Osteocyte (in vitro differentiated cells): ENCODE measurements around the gene ZNF839. TPM values are rescaled to one million over a fixed set of nuclear protein-coding genes. Genes with fewer than 3 reads are reported as not detected.
A peak's percentile ranks its signal among the peaks of the same experiment; 100 is the strongest.

Experiments used
- DNase-seq: peaks from one replicate; pipeline ENCODE4 v3.0.0; 2021; ENCODE audit warnings: mixed read lengths; ENCODE audit not compliant: unreplicated experiment; ENCODE audit errors: extremely low spot score
- H3K27ac Mint-ChIP-seq: one replicate; pipeline ENCODE4 v1.8.0; 2021; ENCODE audit warnings: mild to moderate bottlenecking, mixed read lengths; ENCODE audit not compliant: unreplicated experiment
- H3K27me3 Mint-ChIP-seq: one replicate; pipeline ENCODE4 v1.8.0; 2021; ENCODE audit warnings: mixed read lengths; ENCODE audit not compliant: unreplicated experiment
- H3K36me3 Mint-ChIP-seq: one replicate; pipeline ENCODE4 v1.8.0; 2021; ENCODE audit warnings: mixed read lengths; ENCODE audit not compliant: unreplicated experiment
- H3K4me1 Mint-ChIP-seq: one replicate; pipeline ENCODE4 v1.8.0; 2021; ENCODE audit warnings: mixed read lengths; ENCODE audit not compliant: unreplicated experiment
- H3K4me3 Mint-ChIP-seq: one replicate; pipeline ENCODE4 v1.8.0; 2021; ENCODE audit warnings: mild to moderate bottlenecking, moderate library complexity, mixed read lengths; ENCODE audit not compliant: unreplicated experiment
- H3K9me3 Mint-ChIP-seq: one replicate; pipeline ENCODE4 v1.8.0; 2021; ENCODE audit warnings: mixed read lengths; ENCODE audit not compliant: unreplicated experiment
- CTCF ChIP-seq: fragments of 200-600 bp; sonication (generic); IDR thresholded peaks from 2 replicates; pipeline ENCODE4 v1.5.0; 2021; ENCODE audit warnings: antibody characterized with exemption, mild to moderate bottlenecking, moderate library complexity
- long read RNA-seq: library from polyadenylated mRNA; unstranded; transcript quantifications from one replicate; pipeline ENCODE4 v2.0.0, GENCODE V29; 2021
- total RNA-seq: library from RNA; stranded (reverse); gene quantifications from 2 replicates; pipeline ENCODE4 v1.2.1, GENCODE V29; 2021

ZNF839 gene
- 9.3 and 10.1 TPM in 2 replicates for total RNA-seq
- long read RNA-seq, partial matches to known transcripts: 3 of 6 reads
- long read RNA-seq, other reads (novel, unspliced or antisense): 3 of 6 reads

DNA sequence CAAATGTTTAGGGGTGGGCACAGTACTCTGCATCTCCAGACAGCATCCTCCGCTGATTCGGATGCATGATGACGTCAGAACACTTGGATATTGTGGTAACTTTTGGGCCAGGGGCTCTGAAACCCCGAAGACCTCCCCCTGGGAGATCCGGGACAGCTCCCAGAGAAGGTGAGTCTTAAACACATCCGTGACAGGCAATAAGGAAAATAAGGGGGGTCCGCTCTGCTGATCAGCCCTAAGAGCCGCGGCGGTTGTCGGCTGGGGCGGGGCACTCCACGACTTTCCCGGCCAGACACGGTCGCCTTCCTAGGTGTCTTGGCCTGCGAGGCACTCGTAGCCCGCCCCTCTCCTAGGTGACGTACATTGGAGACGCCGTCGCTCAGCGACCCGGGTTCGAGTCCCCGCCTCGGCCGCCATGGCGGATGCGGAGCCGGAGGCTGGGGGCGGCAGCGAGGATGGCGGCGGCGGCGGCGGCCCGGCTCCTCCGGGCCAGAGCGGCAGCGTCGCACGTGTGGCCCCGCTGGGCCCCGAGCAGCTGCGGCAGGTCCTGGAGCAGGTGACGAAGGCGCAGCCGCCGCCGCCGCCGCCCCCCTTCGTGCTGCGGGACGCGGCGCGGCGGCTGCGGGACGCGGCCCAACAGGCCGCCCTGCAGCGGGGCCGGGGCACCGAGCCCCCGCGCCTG is at the start of gene ZNF839:
Gene ZNF839 (plus strand): TSS at position 396 of the 682 bp plus-strand sequence. CDS start 20 bp downstream, at position 416.
- no peak for TF ChIP-seq CTCF
- H3K4me3 Mint-ChIP-seq: peak within 1 kb of the TSS; percentile 89
- H3K4me1 Mint-ChIP-seq: peaks cover 48% of the 10 kb centered on the region
- DNase-seq: peak; percentile 97
- no peaks in the 10 kb centered on the region for H3K9me3 Mint-ChIP-seq
- H3K27me3 Mint-ChIP-seq: no peaks in the 10 kb centered on the region
- H3K36me3 Mint-ChIP-seq: no peaks in the 10 kb centered on the region
- peak within 1 kb of the TSS; percentile 98 for H3K27ac Mint-ChIP-seq

DNA sequence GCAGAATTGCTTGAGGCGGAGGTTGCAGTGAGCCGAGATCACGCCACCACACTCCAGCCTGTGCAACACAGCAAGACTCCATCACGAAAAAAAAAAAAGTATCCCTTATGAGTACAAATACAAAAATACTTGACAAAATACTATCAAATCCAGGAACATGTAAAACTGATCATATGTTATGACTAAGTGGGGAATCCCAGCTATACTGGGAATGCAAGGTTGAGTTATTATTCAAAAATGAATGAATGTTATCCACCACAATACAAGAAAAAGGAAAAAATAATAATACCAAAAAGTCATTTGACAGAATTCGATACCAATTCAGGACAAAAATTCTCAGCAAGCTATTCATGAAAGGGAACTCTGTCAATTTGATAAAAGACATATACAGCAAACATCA is 47.2 kb upstream of the ZNF839 start:
- H3K27ac Mint-ChIP-seq: peak overlapping the region; percentile 42
- H3K36me3 Mint-ChIP-seq: peaks cover 4% of the 10 kb centered on the region
- H3K9me3 Mint-ChIP-seq: no peaks in the 10 kb centered on the region
- no peaks in the 10 kb centered on the region for H3K27me3 Mint-ChIP-seq
- no peak overlapping the region for H3K4me3 Mint-ChIP-seq
- H3K4me1 Mint-ChIP-seq: peaks cover 6% of the 10 kb centered on the region
- TF ChIP-seq CTCF: no peak
- DNase-seq: no peak

GRCh38 chr14:102275866-102276265 is 43.7 kb upstream of the ZNF839 start:
- peaks cover 2% of the 10 kb centered on the region for H3K36me3 Mint-ChIP-seq
- no peak overlapping the region for H3K27ac Mint-ChIP-seq
- peaks cover 40% of the 10 kb centered on the region for H3K4me1 Mint-ChIP-seq
- no peaks in the 10 kb centered on the region for H3K9me3 Mint-ChIP-seq
- H3K27me3 Mint-ChIP-seq: no peaks in the 10 kb centered on the region
- TF ChIP-seq CTCF: no peak
- H3K4me3 Mint-ChIP-seq: no peak overlapping the region
- DNase-seq: no peak

DNA sequence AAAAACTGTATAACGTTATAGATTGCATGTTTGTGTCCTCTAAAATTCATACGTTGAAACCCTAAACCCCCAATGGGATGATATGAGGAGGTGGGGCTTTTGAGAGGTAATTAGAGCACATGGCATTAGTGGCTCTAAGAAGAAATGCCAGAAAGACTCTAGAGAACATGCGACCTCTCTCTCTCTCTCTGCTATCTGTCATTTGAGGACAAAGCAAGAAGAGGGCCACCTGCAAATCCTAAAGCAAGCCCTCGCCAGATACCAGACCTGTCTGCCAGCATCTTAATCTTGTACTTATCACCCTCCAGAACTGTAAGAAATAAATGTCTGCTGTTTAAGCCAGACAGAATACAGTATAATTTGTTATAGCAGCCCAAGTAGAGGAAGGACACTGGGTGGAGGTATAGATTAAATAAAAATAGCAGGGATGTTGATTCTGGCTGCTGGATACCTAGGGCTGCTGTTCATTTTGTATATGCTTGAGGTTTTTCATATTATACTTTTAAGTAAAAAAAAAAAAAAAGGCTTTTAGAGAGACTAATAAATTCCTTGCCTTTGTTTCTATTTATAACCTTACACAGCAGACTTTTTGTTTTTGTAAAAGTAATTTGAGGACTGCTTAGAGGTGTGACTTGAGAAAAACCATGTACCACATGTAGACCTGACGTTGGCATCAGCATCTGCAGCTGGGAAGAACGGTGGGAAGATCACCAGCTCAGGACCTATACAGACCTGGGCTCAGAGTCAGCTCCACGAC is 41.5 kb upstream of the ZNF839 start:
- no peak for TF ChIP-seq CTCF
- Mint-ChIP-seq H3K9me3 (no peaks in the 10 kb centered on the region), H3K27ac (peak overlapping the region; percentile 69), H3K4me3 (no peak overlapping the region), H3K4me1 (peaks cover 34% of the 10 kb centered on the region), H3K36me3 (peaks cover 2% of the 10 kb centered on the region), H3K27me3 (no peaks in the 10 kb centered on the region)
- no peak for DNase-seq

- Mint-ChIP-seq H3K4me1 (peaks cover 34% of the 10 kb centered on the region), H3K36me3 (peaks cover 2% of the 10 kb centered on the region), H3K27ac (peak overlapping the region; percentile 84), H3K4me3 (no peak overlapping the region), H3K27me3 (no peaks in the 10 kb centered on the region), H3K9me3 (no peaks in the 10 kb centered on the region)
- no peak for DNase-seq
- TF ChIP-seq CTCF: no peak
Measured at GRCh38 chr14:102278631-102278935, 41.0 kb upstream of the ZNF839 start.
